Activated CD8-positive, alpha-beta memory T cell treated with anti-CD3 and anti-CD28 coated beads for 24 hours (primary cell): ENCODE data around the gene GALNT11.
"Not testable (repeated sequence)": the region's sequence is repeated elsewhere in the genome, so short reads cannot be mapped to it uniquely, and the experiment has no call there.

Experiments
- DNase-seq: peaks from one replicate; pipeline ENCODE4 v3.0.0-alpha.2; 2020

Gene GALNT11

DNA sequence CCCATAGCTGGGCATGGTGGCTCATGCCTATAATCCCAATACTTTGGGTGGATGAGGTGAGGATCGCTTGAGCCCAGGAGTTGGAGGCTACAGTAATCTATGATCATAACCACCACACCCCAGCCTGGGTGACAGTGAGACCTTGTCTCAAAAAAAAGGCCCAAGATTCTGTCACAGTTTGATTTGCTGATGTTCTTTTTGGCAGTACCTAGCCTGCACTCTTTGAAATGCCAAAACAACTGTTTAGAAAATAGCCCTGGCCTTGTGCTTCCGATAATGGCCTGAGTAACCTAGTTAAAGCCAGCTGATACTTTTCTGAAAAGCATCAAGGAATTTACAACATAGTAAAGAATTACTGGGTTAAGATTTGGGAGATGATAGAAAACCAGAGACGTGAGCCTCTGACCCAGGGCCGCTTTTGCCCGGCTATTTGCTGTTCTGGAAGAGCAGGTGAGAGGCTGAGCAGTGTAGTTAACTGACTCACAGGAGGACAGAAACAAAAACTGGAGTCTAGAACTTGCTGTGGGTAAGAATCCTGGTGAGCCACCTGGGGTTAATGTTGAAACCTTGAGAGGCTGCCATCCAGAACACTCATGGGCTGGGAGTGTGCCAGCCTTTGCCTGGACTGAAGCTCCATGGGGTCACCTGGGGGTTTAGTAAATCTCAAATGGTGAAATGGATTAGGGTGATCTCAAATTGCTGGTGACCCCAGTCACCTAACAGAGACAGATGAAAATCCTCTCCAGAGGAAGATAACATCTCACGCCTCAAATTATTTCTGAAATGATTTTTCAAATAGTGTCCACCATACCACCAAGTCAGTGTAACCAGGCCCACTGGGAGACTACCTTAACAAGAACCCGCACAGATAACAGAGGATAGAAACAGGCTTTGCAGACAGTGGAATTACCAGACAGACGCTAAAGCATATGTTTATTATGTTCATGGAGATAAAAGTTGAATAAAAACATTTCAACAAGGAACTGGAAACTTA lies 51.8 kb downstream of the GALNT11 start:
- DNase-seq: no peak

- DNase-seq: no peak
Measured at GRCh38 chr7:152078025-152078424, 52.6 kb downstream of the GALNT11 start.

GRCh38 chr7:152078786-152079185 lies 53.3 kb downstream of the GALNT11 start:
- no peak for DNase-seq

DNA sequence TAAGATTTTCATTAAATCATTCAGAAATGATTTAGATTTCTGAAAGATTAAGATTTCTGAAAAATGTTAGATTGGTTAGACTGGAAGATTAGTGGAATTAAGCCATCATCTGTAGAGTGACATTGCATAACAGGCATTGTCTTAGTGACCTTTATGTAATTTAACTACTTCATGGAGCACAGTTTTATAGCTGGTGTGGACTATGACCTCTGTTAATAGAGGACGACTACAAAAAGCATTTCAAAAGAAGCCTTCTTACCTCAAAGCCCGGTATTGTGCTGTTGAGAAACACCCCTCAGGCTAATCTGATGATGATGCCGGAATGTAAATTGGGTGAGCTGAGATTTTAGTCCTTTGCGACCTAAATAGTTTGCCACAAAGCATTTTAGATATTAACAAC lies 55.6 kb downstream of the GALNT11 start:
- no peak for DNase-seq

- not testable (repeated sequence) for DNase-seq
Measured at GRCh38 chr7:152082073-152082721, 56.7 kb downstream of the GALNT11 start.

- DNase-seq: no peak
Measured at GRCh38 chr7:152085131-152085530, 59.7 kb downstream of the GALNT11 start.

GRCh38 chr7:152086513-152086912 lies 61.0 kb downstream of the GALNT11 start:
- no peak for DNase-seq

DNA sequence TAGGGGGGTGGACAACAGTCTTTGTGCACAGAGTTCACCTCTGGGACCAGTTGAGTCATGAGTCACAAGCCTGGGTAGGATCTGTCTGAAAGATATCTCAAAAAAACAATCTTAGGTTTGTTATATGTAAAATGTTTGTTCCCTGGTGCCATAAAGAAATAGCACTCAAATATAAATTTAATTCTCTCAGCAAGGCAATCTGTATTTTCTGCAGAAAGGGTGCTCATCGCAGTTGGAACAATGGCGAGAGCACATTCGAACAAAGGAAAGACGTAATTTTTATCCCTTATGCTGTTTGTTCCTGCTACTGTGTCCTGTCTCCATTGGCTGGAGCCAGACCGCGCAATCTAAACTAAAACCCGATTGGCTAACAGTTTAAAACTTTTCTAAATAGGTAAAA lies 63.7 kb downstream of the GALNT11 start:
- DNase-seq: no peak

- no peak for DNase-seq
Measured at GRCh38 chr7:152090747-152091146, 65.3 kb downstream of the GALNT11 start.

DNA sequence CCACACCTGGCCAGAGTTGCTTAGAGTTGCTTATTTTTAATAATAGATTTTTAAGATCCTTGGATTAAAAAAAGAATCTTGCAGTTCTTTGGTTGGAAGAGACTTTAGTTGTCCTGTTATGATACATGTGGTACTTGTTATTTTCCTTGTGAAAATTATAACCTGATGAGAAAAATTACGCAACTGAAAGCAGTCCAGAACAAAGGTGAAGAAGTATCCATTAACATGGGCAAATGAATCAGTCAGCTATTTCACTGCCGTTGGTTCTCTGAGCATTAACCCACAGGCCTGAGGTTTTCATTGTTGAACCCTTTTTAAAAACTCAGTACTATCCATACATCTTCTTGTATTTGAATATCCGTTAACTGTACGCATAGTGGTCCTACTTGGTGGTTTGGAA lies 68.2 kb downstream of the GALNT11 start:
- no peak for DNase-seq

GRCh38 chr7:152095771-152096170 lies 70.3 kb downstream of the GALNT11 start:
- no peak for DNase-seq

DNA sequence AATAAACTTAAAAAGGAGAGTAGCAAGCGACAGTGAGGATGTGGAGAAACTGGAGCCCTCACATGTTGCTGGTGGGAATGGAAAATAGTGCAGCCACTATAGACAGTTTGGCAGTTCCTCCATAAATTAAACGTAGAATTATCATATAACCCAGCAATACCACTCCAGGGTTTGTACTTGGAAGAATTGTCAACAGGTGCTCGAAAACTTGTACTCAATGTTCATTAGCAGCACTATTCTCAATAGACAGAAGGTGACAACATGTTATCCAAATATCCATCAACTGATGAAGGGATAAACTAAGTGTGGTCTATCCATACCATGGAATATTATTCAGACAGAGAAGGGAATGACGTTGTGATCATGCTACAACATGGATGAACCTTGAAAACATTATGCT lies 71.9 kb downstream of the GALNT11 start:
- DNase-seq: no peak

DNA sequence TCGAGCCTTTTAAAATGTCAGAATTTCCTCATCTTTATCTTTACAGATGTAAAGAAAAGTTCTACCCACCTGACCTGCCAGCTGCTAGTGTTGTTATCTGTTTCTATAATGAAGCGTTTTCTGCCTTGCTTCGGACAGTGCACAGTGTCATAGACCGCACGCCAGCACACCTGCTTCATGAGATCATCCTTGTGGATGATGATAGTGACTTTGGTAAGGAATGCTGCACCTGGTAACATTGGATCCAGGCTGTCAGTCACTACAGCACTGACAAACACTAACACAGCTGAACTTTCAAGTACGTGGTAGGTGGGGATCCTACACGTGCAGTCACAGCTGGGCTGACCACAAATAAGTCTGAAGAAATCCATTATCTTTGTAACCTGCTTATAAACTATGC lies 77.6 kb downstream of the GALNT11 start:
- DNase-seq: no peak

- DNase-seq: no peak
Measured at GRCh38 chr7:152103691-152104090, 78.2 kb downstream of the GALNT11 start.

- DNase-seq: no peak
Measured at GRCh38 chr7:152105205-152105604, 79.7 kb downstream of the GALNT11 start.

GRCh38 chr7:152106990-152107389 lies 81.5 kb downstream of the GALNT11 start:
- DNase-seq: no peak

GRCh38 chr7:152107945-152108344 lies 82.5 kb downstream of the GALNT11 start:
- no peak for DNase-seq

DNA sequence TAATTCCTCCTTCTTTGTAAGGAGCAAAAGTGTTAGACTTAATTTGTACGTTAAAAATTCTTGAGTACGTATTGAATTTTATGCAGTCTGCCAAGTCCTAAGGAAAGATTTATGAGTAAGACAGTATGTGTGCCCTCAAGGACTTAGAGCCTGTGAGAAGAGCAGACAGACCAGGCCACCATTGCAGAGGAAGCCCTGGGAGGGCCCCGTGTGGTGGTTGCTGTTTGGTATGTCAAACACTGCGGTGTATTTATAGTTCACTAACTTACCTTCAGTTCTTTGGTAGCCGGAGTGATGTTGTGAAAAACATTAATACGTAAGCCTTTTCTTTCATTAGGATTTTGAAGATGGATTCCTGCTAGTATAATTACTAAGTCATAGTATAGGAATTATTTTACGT lies 82.9 kb downstream of the GALNT11 start:
- no peak for DNase-seq

DNA sequence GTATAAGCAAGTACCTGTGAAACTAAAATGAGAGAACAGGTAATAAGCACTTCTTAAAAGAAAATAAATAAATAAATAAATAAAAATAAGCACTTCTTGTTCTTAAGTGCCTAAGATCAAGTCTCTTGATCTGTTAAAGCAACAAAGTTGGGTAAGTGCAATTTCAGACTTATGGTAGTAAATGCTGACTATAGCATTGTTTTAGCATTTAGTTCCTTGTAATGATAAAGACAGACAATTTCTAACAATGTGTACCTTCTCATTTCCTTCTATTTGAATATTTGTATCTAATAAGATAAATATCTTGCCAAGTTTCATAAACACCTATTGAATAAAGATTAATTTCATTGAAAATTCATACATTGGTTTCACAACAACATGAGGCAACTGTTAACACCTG lies 87.4 kb downstream of the GALNT11 start:
- no peak for DNase-seq

- no peak for DNase-seq
Measured at GRCh38 chr7:152115021-152115718, 89.7 kb downstream of the GALNT11 start.

DNA sequence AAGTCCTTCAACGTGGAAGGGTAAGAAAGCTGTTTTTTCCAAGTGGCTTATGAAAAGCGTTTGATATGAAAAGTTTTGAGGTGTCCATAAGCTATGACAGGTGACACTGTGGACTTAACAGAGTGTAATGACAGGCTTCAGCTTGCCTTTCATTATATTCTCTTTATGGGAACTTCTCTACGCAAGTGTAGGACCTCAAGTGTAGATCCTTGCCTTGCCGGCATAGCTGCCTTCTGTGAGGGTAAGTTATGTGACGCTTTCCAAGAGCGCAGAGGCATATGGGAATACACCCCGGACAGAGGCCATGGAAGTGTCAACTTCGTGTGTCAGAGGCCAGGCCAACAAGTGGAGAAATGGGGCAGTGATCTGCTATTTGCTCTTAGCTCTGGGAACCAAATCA lies 91.9 kb downstream of the GALNT11 start:
- no peak for DNase-seq

DNA sequence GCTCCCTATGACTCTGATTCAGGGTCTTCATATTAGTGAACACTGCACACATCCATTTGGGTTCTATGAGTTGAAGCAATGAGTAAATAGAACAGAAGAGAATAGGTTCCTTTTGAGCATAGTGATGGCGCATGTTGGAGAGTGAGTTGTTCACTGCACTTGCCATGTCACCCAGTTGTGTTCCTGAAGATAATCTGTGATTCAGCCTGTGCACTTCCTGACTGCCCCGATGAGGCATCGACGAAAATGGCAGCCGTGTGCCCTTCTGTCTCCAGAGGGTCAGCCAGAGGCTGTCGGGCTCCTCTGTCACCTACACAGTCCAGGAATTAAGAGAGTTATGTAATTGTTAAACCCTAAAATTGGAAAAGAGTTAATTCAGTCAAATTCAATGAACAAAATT lies 94.7 kb downstream of the GALNT11 start:
- no peak for DNase-seq

DNA sequence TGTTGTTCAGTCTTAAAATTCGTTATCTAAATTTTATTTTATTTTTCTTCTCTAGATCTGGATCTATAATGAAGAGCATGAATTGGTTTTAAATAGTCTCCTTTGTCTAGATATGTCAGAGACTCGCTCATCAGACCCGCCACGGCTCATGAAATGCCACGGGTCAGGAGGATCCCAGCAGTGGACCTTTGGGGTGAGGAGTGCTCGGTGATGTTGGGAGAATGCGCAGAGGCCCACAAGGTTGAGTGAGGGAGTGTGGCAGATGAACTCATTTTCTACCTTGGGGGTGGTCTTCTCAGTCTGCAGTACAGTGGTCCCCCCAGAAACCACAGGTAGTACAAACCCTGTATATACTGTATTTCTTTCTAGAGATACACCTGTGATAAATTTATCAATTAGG lies 95.3 kb downstream of the GALNT11 start:
- DNase-seq: no peak

- DNase-seq: no peak
Measured at GRCh38 chr7:152121432-152121831, 96.0 kb downstream of the GALNT11 start.
